HEK293 (cell line): ENCODE data around the gene SHROOM1.

Experiments used
- CTCF ChIA-PET: fragments of 350-600 bp; formaldehyde crosslinking; extraction: SDS; loops from one replicate; lab custom pipeline; 2021; ENCODE audit warnings: antibody characterized with exemption; lab: Yijun Ruan, JAX
- POLR2A ChIA-PET: fragments of 300-600 bp; formaldehyde crosslinking; extraction: SDS; loops from one replicate; lab custom pipeline; 2020; ENCODE audit warnings: antibody characterized with exemption, inconsistent platforms; lab: Yijun Ruan, JAX
- H3K27ac ChIP-seq: fragments of 200-500 bp; sonication (Bioruptor generic); 2 replicates; pipeline ENCODE4 v1.5.1; 2014; ENCODE audit warnings: low read depth, low read length, control low read depth, inconsistent platforms; ENCODE audit errors: extremely low read depth
- H3K36me3 ChIP-seq, 2 experiments: fragments of 200-500 bp in 1 of 2; sonication (Bioruptor generic) in 1 of 2; 1 replicate in 1 of 2; 2 replicates in 1 of 2; pipeline ENCODE4 v1.5.1; 2014 to 2017; ENCODE audit warnings: inconsistent platforms in 2 of 2, low read length in 2 of 2; ENCODE audit not compliant: control insufficient read depth in 2 of 2, insufficient read depth in 1 of 2
- H3K4me1 ChIP-seq: fragments of 200-500 bp; sonication (Bioruptor generic); 2 replicates; pipeline ENCODE4 v1.5.1; 2014; ENCODE audit warnings: mild to moderate bottlenecking, low read length, inconsistent platforms; ENCODE audit not compliant: control insufficient read depth, insufficient read depth
- H3K4me3 ChIP-seq: 2 replicates; pipeline ENCODE4 v1.5.1; 2011; ENCODE audit warnings: low read depth, mild to moderate bottlenecking, control low read depth, low read length, moderate library complexity
- H3K9me3 ChIP-seq: fragments of 200-500 bp; sonication (Bioruptor generic); 2 replicates; pipeline ENCODE4 v1.5.1; 2014; ENCODE audit warnings: low read depth, low read length, inconsistent platforms; ENCODE audit not compliant: control insufficient read depth, insufficient read depth
- GLI2 ChIP-seq: fragments of 450-650 bp; formaldehyde crosslinking; IDR thresholded peaks from 2 replicates; pipeline ENCODE4; 2017; ENCODE audit warnings: missing biosample characterization, missing genetic modification characterization, low read depth, borderline replicate concordance
- KLF8 ChIP-seq: fragments of 450-650 bp; formaldehyde crosslinking; IDR thresholded peaks from 2 replicates; pipeline ENCODE4 v1.5.1; 2016; ENCODE audit warnings: missing biosample characterization, missing genetic modification characterization
- PATZ1 ChIP-seq: fragments of 450-650 bp; formaldehyde crosslinking; IDR thresholded peaks from 2 replicates; pipeline ENCODE4 v1.5.1; 2016; ENCODE audit warnings: missing biosample characterization, missing genetic modification characterization
- SETDB1 ChIP-seq: IDR thresholded peaks from one replicate; pipeline ENCODE4 v1.6.1; 2017; ENCODE audit warnings: mild to moderate bottlenecking, low read length, moderate library complexity, mixed read lengths; ENCODE audit not compliant: insufficient read length
- SP7 ChIP-seq: fragments of 450-650 bp; formaldehyde crosslinking; IDR thresholded peaks from 2 replicates; pipeline ENCODE4 v1.5.1; 2016; ENCODE audit warnings: missing biosample characterization, missing genetic modification characterization
- TRIM28 ChIP-seq: IDR thresholded peaks from 2 replicates; pipeline ENCODE4 v1.6.1; 2011; ENCODE audit warnings: low read length, control low read depth, borderline replicate concordance
- TSHZ1 ChIP-seq: fragments of 450-650 bp; formaldehyde crosslinking; IDR thresholded peaks from 2 replicates; pipeline ENCODE4 v1.5.1; 2016; ENCODE audit warnings: missing biosample characterization, missing genetic modification characterization, borderline replicate concordance
- ZBTB20 ChIP-seq: fragments of 450-650 bp; formaldehyde crosslinking; IDR thresholded peaks from 2 replicates; pipeline ENCODE4 v1.5.1; 2016; ENCODE audit warnings: missing biosample characterization, missing genetic modification characterization
- ZBTB26 ChIP-seq: fragments of 450-650 bp; formaldehyde crosslinking; optimal IDR thresholded peaks from 2 replicates; pipeline ENCODE3; 2016; ENCODE audit warnings: missing biosample characterization, mild to moderate bottlenecking, missing genetic modification characterization
- ZBTB44 ChIP-seq: fragments of 450-650 bp; IDR thresholded peaks from 2 replicates; pipeline ENCODE4 v1.5.1; 2018; ENCODE audit warnings: missing biosample characterization, mild to moderate bottlenecking, missing genetic modification characterization
- ZEB2 ChIP-seq: fragments of 450-650 bp; formaldehyde crosslinking; IDR thresholded peaks from 2 replicates; pipeline ENCODE4 v1.5.1; 2016; ENCODE audit warnings: missing biosample characterization, missing genetic modification characterization
- ZFHX2 ChIP-seq: fragments of 450-650 bp; formaldehyde crosslinking; conservative IDR thresholded peaks from 2 replicates; pipeline ENCODE4 v1.5.1; 2016; ENCODE audit warnings: missing biosample characterization, missing genetic modification characterization
- ZNF132 ChIP-seq: fragments of 450-650 bp; formaldehyde crosslinking; IDR thresholded peaks from 2 replicates; pipeline ENCODE4 v1.5.1; 2017; ENCODE audit warnings: missing biosample characterization, missing genetic modification characterization, borderline replicate concordance
- ZNF140 ChIP-seq: fragments of 450-650 bp; formaldehyde crosslinking; IDR thresholded peaks from 2 replicates; pipeline ENCODE4 v1.5.1; 2016; ENCODE audit warnings: missing biosample characterization, missing genetic modification characterization
- ZNF214 ChIP-seq: fragments of 450-650 bp; formaldehyde crosslinking; IDR thresholded peaks from 2 replicates; pipeline ENCODE4 v1.5.1; 2017; ENCODE audit warnings: missing biosample characterization, mild to moderate bottlenecking, missing genetic modification characterization, borderline replicate concordance
- ZNF248 ChIP-seq: fragments of 450-650 bp; formaldehyde crosslinking; IDR thresholded peaks from 2 replicates; pipeline ENCODE4 v1.5.1; 2017; ENCODE audit warnings: missing biosample characterization, missing genetic modification characterization
- ZNF26 ChIP-seq: fragments of 450-650 bp; formaldehyde crosslinking; IDR thresholded peaks from 2 replicates; pipeline ENCODE4 v1.5.1; 2016; ENCODE audit warnings: missing biosample characterization, missing genetic modification characterization
- ZNF274 ChIP-seq, 2 experiments: fragments of 200-500 bp in 1 of 2; fragments of 450-650 bp in 1 of 2; sonication (Bioruptor generic) in 1 of 2; formaldehyde crosslinking in 1 of 2; IDR thresholded peaks; 2 replicates each; pipeline versions ENCODE4 v1.5.1 to v1.6.1; 2014 to 2016; ENCODE audit warnings: borderline replicate concordance in 1 of 2, inconsistent platforms in 1 of 2, low read length in 1 of 2, missing biosample characterization in 1 of 2, missing genetic modification characterization in 1 of 2
- ZNF335 ChIP-seq: fragments of 450-650 bp; formaldehyde crosslinking; conservative IDR thresholded peaks from 2 replicates; pipeline ENCODE4 v1.5.1; 2016; ENCODE audit warnings: missing biosample characterization, missing genetic modification characterization
- ZNF416 ChIP-seq: fragments of 450-650 bp; formaldehyde crosslinking; IDR thresholded peaks from 2 replicates; pipeline ENCODE4 v1.5.1; 2016; ENCODE audit warnings: missing biosample characterization, missing genetic modification characterization
- ZNF426 ChIP-seq: fragments of 450-650 bp; formaldehyde crosslinking; IDR thresholded peaks from 2 replicates; pipeline ENCODE4 v1.5.1; 2017; ENCODE audit warnings: missing biosample characterization, missing genetic modification characterization, mild to moderate bottlenecking, inconsistent platforms, moderate library complexity
- ZNF501 ChIP-seq: fragments of 450-650 bp; formaldehyde crosslinking; IDR thresholded peaks from 2 replicates; pipeline ENCODE4 v1.5.1; 2016; ENCODE audit warnings: missing biosample characterization, missing genetic modification characterization
- ZNF529 ChIP-seq: fragments of 450-650 bp; formaldehyde crosslinking; IDR thresholded peaks from 2 replicates; pipeline ENCODE4 v1.5.1; 2017; ENCODE audit warnings: missing genetic modification characterization, missing biosample characterization; ENCODE audit not compliant: insufficient replicate concordance
- ZNF560 ChIP-seq: fragments of 450-650 bp; formaldehyde crosslinking; IDR thresholded peaks from 2 replicates; pipeline ENCODE4 v1.5.1; 2017; ENCODE audit warnings: missing biosample characterization, missing genetic modification characterization, borderline replicate concordance
- ZSCAN4 ChIP-seq: fragments of 450-650 bp; formaldehyde crosslinking; IDR thresholded peaks from 2 replicates; pipeline ENCODE4 v1.5.1; 2017; ENCODE audit warnings: missing biosample characterization, missing genetic modification characterization

The SHROOM1 gene

GRCh38 chr5:132800545-132800944 lies 29.9 kb downstream of the SHROOM1 start (continued):
- TF ChIP-seq ZNF248 (tag by site-specific recombination), result no peak
- TF ChIP-seq ZNF560, result no peak
- TF ChIP-seq ZNF335, result no peak
- no peak for TF ChIP-seq KLF8 (tag by site-specific recombination)
- no peak for TF ChIP-seq ZNF426 (tag by site-specific recombination)
- TF ChIP-seq ZNF501 (tag by site-specific recombination), result no peak
- TF ChIP-seq ZSCAN4, result no peak
- TF ChIP-seq ZNF274 (IDR thresholded peaks at IDR 0.05; ENCODE audit: low read length), result no peak
- no peak for TF ChIP-seq ZNF274 (tag by site-specific recombination; IDR thresholded peaks at IDR 0.05; ENCODE audit: borderline replicate concordance)
- TF ChIP-seq PATZ1, result no peak
- TF ChIP-seq, all 188 proteins: peak for 0

GRCh38 chr5:132799392-132799791 lies 31.1 kb downstream of the SHROOM1 start:
- POLR2A ChIA-PET, result interaction anchor here (0.7 kb wide), 1 partner anchor 1443 kb away, joined by 6 read pairs; no protein-coding TSS in a partner anchor
- TF ChIP-seq TSHZ1 (tag by site-specific recombination) (no peak), TRIM28 (no peak), ZBTB20 (tag by site-specific recombination) (no peak), SP7 (no peak), ZNF26 (tag by site-specific recombination) (no peak), ZNF274 (IDR thresholded peaks at IDR 0.05; ENCODE audit: low read length) (no peak), ZNF274 (tag by site-specific recombination; IDR thresholded peaks at IDR 0.05; ENCODE audit: borderline replicate concordance) (no peak), ZFHX2 (tag by site-specific recombination) (no peak), ZNF132 (no peak), SETDB1 (no peak), ZNF529 (tag by site-specific recombination) (no peak), ZEB2 (tag by site-specific recombination) (no peak), ZNF416 (tag by site-specific recombination) (no peak), ZBTB44 (tag by site-specific recombination) (no peak), ZNF140 (tag by site-specific recombination) (no peak), ZBTB26 (tag by site-specific recombination) (no peak), GLI2 (tag by site-specific recombination) (no peak), ZNF214 (tag by site-specific recombination) (no peak)
- CTCF ChIA-PET, result interaction anchor here (0.6 to 3.5 kb wide), 2 partner anchors 21 to 55 kb away, joined by 5 to 11 read pairs; no protein-coding TSS in a partner anchor

More at GRCh38 chr5:132799392-132799791, 31.1 kb downstream of the SHROOM1 start:
- no peaks in the 10 kb centered on the region for H3K4me1 ChIP-seq
- no peak overlapping the region for H3K4me3 ChIP-seq
- no peaks in the 10 kb centered on the region for H3K36me3 ChIP-seq
- H3K9me3 ChIP-seq, result no peaks in the 10 kb centered on the region
- no peak overlapping the region for H3K27ac ChIP-seq
